GM18511 (cell line): ENCODE data around the gene METRN.

Experiments used
- ATAC-seq: cut with Tn5 transposase; IDR thresholded peaks from one replicate; pipeline ENCODE4 v1.9.1; 2021; ENCODE audit warnings: mild to moderate bottlenecking, moderate library complexity; ENCODE audit not compliant: unreplicated experiment

Gene METRN

GRCh38 chr16:677316-678190 lies 37.4 kb upstream of the METRN start:
- ATAC-seq: no peak

GRCh38 chr16:678209-678857 lies 36.6 kb upstream of the METRN start:
- no peak for ATAC-seq

GRCh38 chr16:678858-679813 lies 35.8 kb upstream of the METRN start:
- no peak for ATAC-seq

GRCh38 chr16:679814-680624 lies 34.9 kb upstream of the METRN start, which contains the start of gene STUB1:
Gene STUB1, plus strand, starts transcription at chr16:680410. Its CDS starts 116 bp downstream, at chr16:680526.
- ATAC-seq: peak; percentile 51

- no peak for ATAC-seq
Observed at GRCh38 chr16:680625-680945, 34.3 kb upstream of the METRN start.

- ATAC-seq: no peak
Observed at GRCh38 chr16:680967-681745, 33.8 kb upstream of the METRN start.

- no peak for ATAC-seq
Observed at GRCh38 chr16:681746-682427, 33.0 kb upstream of the METRN start.

- ATAC-seq: no peak
Observed at GRCh38 chr16:682493-683395, 32.2 kb upstream of the METRN start.

GRCh38 chr16:683396-684070 lies 31.4 kb upstream of the METRN start:
- ATAC-seq: no peak

- ATAC-seq: peak; percentile 72
Observed at GRCh38 chr16:684071-684794, 30.7 kb upstream of the METRN start, which contains the start of gene JMJD8. Gene JMJD8, minus strand, starts transcription at chr16:684334. Its CDS starts 15 bp downstream, at chr16:684319.

- ATAC-seq: no peak
Observed at GRCh38 chr16:684961-685696, 29.8 kb upstream of the METRN start.

- ATAC-seq: no peak
Observed at GRCh38 chr16:685967-686366, 29.0 kb upstream of the METRN start.

- no peak for ATAC-seq
Observed at GRCh38 chr16:686459-687260, 28.3 kb upstream of the METRN start.

- no peak for ATAC-seq
Observed at GRCh38 chr16:687499-687898, 27.4 kb upstream of the METRN start.
